HCT116 (cell line): ENCODE measurements around the gene GLYATL3. TPM values are rescaled to one million over a fixed set of nuclear protein-coding genes. Genes with fewer than 3 reads are reported as not detected.

ENCODE experiments used
- ATAC-seq: fragments of 200-7000 bp; cut with Tn5 transposase; 2 replicates; pipeline ENCODE4 v1.9.1; 2020; ENCODE audit warnings: mild to moderate bottlenecking, moderate library complexity
- BruUV-seq: library from RNA; stranded (reverse); fragments of 400-500 nt; replicated peaks from 2 replicates; lab custom pipeline; 2021; lab: Mats Ljungman, UMichigan
- CTCF ChIA-PET: fragments of 300-600 bp; sonication (Branson Sonifier 250); formaldehyde crosslinking; loops from one replicate; lab custom pipeline; 2021; ENCODE audit warnings: antibody characterized with exemption; lab: Charles Lee
- POLR2A ChIA-PET: fragments of 300-600, 350-600 bp; sonication (Branson Sonifier 250); formaldehyde crosslinking; loops from one replicate; lab custom pipeline; 2021; ENCODE audit warnings: antibody characterized with exemption; lab: Charles Lee
- RAD21 ChIA-PET, 2 experiments: fragments of 300-600 bp; sonication (Branson Sonifier 250); formaldehyde crosslinking; loops; one replicate each; lab custom pipeline; 2023; ENCODE audit warnings: low total read pairs in 2 of 2; ENCODE audit not compliant: uncharacterized antibody in 2 of 2, unreplicated experiment in 2 of 2, low non-redundant PET in 1 of 2; lab: Charles Lee
- DNase-seq: peaks from one replicate; pipeline ENCODE4 v3.0.0-alpha.2; 2010; ENCODE audit warnings: low read depth, low spot score
- H2AFZ ChIP-seq: fragments of 200-600 bp; shearing (Covaris generic), sonication (generic); 2 replicates; pipeline ENCODE4 v1.6.1; 2017; ENCODE audit warnings: low read depth, mixed run types, mixed read lengths, antibody characterized with exemption, low read length; ENCODE audit not compliant: poor library complexity, severe bottlenecking
- H3K27ac ChIP-seq: 2 replicates; pipeline ENCODE4 v1.5.1; 2012; ENCODE audit warnings: low read depth, low read length
- H3K27me3 ChIP-seq: fragments of 200-600 bp; sonication (generic); 2 replicates; pipeline ENCODE4 v1.6.1; 2016; ENCODE audit warnings: mixed run types, low read length, mixed read lengths; ENCODE audit not compliant: insufficient read depth
- H3K36me3 ChIP-seq, 2 experiments: fragments of 200-500 bp in 1 of 2; fragments of 200-600 bp in 1 of 2; sonication (Bioruptor generic) in 1 of 2; sonication (generic) in 1 of 2; 2 replicates each; pipeline versions ENCODE4 v1.5.1 to v1.6.1; 2014 to 2016; ENCODE audit warnings: low read length in 2 of 2, inconsistent platforms in 1 of 2, mixed read lengths in 1 of 2, mixed run types in 1 of 2; ENCODE audit not compliant: insufficient read depth in 2 of 2, control insufficient read depth in 1 of 2
- H3K4me1 ChIP-seq, 2 experiments: fragments of 200-600 bp in 1 of 2; sonication (generic) in 1 of 2; 2 replicates each; pipeline versions ENCODE4 v1.5.1 to v1.6.1; 2012 to 2017; ENCODE audit warnings: low read length in 2 of 2, inconsistent platforms in 1 of 2, mild to moderate bottlenecking in 1 of 2, mixed read lengths in 1 of 2, mixed run types in 1 of 2, moderate library complexity in 1 of 2; ENCODE audit not compliant: insufficient read depth in 2 of 2, control insufficient read depth in 1 of 2
- H3K4me2 ChIP-seq: fragments of 200-600 bp; sonication (generic); 2 replicates; pipeline ENCODE4 v1.6.1; 2017; ENCODE audit warnings: mixed run types, low read length, mixed read lengths
- H3K4me3 ChIP-seq, 2 experiments: fragments of 200-600 bp in 1 of 2; sonication (generic) in 1 of 2; replicated peaks in 1 of 2; 2 replicates each; pipeline ENCODE4 v1.5.1; 2011 to 2016; ENCODE audit warnings: low read length in 2 of 2, control low read depth in 1 of 2, low read depth in 1 of 2, mild to moderate bottlenecking in 1 of 2, mixed read lengths in 1 of 2, mixed run types in 1 of 2
- H3K79me2 ChIP-seq: fragments of 200-600 bp; sonication (generic); 2 replicates; pipeline ENCODE4 v1.6.1; 2017; ENCODE audit warnings: mild to moderate bottlenecking, mixed run types, low read length, moderate library complexity, mixed read lengths; ENCODE audit not compliant: insufficient read depth
- H3K9ac ChIP-seq: fragments of 200-600 bp; sonication (generic); 2 replicates; pipeline ENCODE4 v1.6.1; 2016; ENCODE audit warnings: low read length, mixed read lengths
- H3K9me2 ChIP-seq: fragments of 200-600 bp; sonication (generic), shearing (Covaris generic); 2 replicates; pipeline ENCODE4 v1.6.1; 2017; ENCODE audit warnings: mixed run types, mild to moderate bottlenecking, moderate library complexity; ENCODE audit not compliant: insufficient read depth
- H3K9me3 ChIP-seq, 2 experiments: fragments of 200-500 bp in 1 of 2; fragments of 200-600 bp in 1 of 2; sonication (Bioruptor generic) in 1 of 2; sonication (generic) in 1 of 2; 2 replicates each; pipeline ENCODE4 v1.6.1; 2014 to 2017; ENCODE audit warnings: low read length in 2 of 2, mixed read lengths in 2 of 2, inconsistent platforms in 1 of 2, low read depth in 1 of 2, mild to moderate bottlenecking in 1 of 2, mixed run types in 1 of 2, moderate library complexity in 1 of 2; ENCODE audit not compliant: control insufficient read depth in 1 of 2, insufficient read depth in 1 of 2
- H4K20me1 ChIP-seq: fragments of 200-600 bp; sonication (generic), shearing (Covaris generic); 2 replicates; pipeline ENCODE4 v1.6.1; 2017; ENCODE audit warnings: mixed run types, mild to moderate bottlenecking, moderate library complexity; ENCODE audit not compliant: insufficient read depth
- EGR1 ChIP-seq: IDR thresholded peaks from 2 replicates; pipeline ENCODE4 v1.6.1; 2012; ENCODE audit warnings: low read depth
- ELF1 ChIP-seq: IDR thresholded peaks from 2 replicates; pipeline ENCODE4 v1.6.1; 2012; ENCODE audit warnings: low read depth, borderline replicate concordance
- EZH2 ChIP-seq: fragments of 200-600 bp; sonication (generic); IDR thresholded peaks from 2 replicates; pipeline ENCODE4 v1.6.1; 2017; ENCODE audit warnings: antibody characterized with exemption, mixed run types
- FOSL1 ChIP-seq: IDR thresholded peaks from 2 replicates; pipeline ENCODE4 v1.6.1; 2012; ENCODE audit warnings: low read depth
- JUND ChIP-seq: IDR thresholded peaks from 2 replicates; pipeline ENCODE4 v1.6.1; 2012
- MAX ChIP-seq: IDR thresholded peaks from 2 replicates; pipeline ENCODE4 v1.6.1; 2012
- POLR2AphosphoS5 ChIP-seq: IDR thresholded peaks from 2 replicates; pipeline ENCODE4 v1.6.1; 2011; ENCODE audit warnings: mild to moderate bottlenecking, low read depth, low read length, moderate library complexity
- RAD21 ChIP-seq: IDR thresholded peaks from 2 replicates; pipeline ENCODE4 v1.6.1; 2012; ENCODE audit warnings: low read depth, mild to moderate bottlenecking
- SIN3A ChIP-seq: IDR thresholded peaks from 2 replicates; pipeline ENCODE4 v1.6.1; 2012; ENCODE audit warnings: low read depth
- SRF ChIP-seq: IDR thresholded peaks from 2 replicates; pipeline ENCODE4 v1.6.1; 2012; ENCODE audit warnings: low read depth
- TCF7L2 ChIP-seq: IDR thresholded peaks from 2 replicates; pipeline ENCODE4 v1.7.0; 2011; ENCODE audit warnings: borderline replicate concordance, inconsistent platforms; ENCODE audit not compliant: insufficient read depth, insufficient read length; ENCODE audit errors: extremely low read depth
- ZFX ChIP-seq: fragments of 450-650 bp; IDR thresholded peaks from 2 replicates; pipeline ENCODE4 v1.6.1; 2017
- ZNF274 ChIP-seq: fragments of 200-500 bp; sonication (Bioruptor generic); IDR thresholded peaks from 2 replicates; pipeline ENCODE4 v1.6.1; 2014; ENCODE audit warnings: mild to moderate bottlenecking, low read depth, low read length, inconsistent platforms
- intact Hi-C: fragments of 100-400 bp; cut with micrococcal nuclease; formaldehyde crosslinking; loops from 2 replicates; pipeline ENCODE4 v1.10.0; 2022
- total RNA-seq: library from RNA; stranded (reverse); gene quantifications from one replicate; pipeline ENCODE4 v1.2.1, GENCODE V29; 2021; ENCODE audit not compliant: unreplicated experiment
- TF ChIP-seq, protein P1 (sequence below): IDR thresholded peaks from 2 replicates; pipeline ENCODE4 v1.6.1; 2012; ENCODE audit warnings: low read depth

GLYATL3 gene
- total RNA-seq, 1 experiment from 2014 or later, result not detected

GRCh38 chr6:49553384-49553783 lies 53.7 kb downstream of the GLYATL3 start (continued):
- TF ChIP-seq, protein P1, sequence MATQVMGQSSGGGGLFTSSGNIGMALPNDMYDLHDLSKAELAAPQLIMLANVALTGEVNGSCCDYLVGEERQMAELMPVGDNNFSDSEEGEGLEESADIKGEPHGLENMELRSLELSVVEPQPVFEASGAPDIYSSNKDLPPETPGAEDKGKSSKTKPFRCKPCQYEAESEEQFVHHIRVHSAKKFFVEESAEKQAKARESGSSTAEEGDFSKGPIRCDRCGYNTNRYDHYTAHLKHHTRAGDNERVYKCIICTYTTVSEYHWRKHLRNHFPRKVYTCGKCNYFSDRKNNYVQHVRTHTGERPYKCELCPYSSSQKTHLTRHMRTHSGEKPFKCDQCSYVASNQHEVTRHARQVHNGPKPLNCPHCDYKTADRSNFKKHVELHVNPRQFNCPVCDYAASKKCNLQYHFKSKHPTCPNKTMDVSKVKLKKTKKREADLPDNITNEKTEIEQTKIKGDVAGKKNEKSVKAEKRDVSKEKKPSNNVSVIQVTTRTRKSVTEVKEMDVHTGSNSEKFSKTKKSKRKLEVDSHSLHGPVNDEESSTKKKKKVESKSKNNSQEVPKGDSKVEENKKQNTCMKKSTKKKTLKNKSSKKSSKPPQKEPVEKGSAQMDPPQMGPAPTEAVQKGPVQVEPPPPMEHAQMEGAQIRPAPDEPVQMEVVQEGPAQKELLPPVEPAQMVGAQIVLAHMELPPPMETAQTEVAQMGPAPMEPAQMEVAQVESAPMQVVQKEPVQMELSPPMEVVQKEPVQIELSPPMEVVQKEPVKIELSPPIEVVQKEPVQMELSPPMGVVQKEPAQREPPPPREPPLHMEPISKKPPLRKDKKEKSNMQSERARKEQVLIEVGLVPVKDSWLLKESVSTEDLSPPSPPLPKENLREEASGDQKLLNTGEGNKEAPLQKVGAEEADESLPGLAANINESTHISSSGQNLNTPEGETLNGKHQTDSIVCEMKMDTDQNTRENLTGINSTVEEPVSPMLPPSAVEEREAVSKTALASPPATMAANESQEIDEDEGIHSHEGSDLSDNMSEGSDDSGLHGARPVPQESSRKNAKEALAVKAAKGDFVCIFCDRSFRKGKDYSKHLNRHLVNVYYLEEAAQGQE, result no peak
- TF ChIP-seq EZH2 (no peak), EGR1 (no peak), TCF7L2 (no peak), SRF (peak; percentile 92), RAD21 (no peak), MAX (no peak), FOSL1 (peak; percentile 82), ELF1 (no peak)

DNA sequence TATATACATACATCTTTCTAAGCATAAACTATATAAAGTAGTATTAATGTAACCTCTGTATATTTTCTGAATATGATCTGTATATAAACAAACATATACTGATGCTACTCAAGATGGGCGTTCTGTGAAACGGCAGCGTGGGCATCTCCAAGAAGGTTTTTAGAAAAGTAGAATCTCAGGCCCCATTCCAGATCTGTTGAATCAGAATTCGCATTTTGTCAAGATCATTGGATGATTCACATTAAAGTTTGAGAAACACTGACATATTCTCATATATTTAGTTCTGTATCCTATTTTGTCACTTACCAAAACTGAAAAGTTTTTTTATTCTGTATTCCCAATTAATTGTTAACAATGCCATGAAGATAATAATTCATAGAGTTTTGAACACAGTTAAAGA lies 56.2 kb downstream of the GLYATL3 start:
- Histone ChIP-seq H3K4me1 (peaks cover 52 to 67% of the 10 kb centered on the region in 2 experiments), H3K27ac (peak overlapping the region; percentile 40; the same call in 1 of the 2 replicates), H3K4me3 (peak overlapping the region in 1 of 2 experiments; percentile 5; a peak in 1 of 4 replicates), H3K4me2 (peak overlapping the region; percentile 67), H3K9me2 (no peaks in the 10 kb centered on the region), H4K20me1 (no peaks in the 10 kb centered on the region), H3K36me3 (peaks cover 0 to 2% of the 10 kb centered on the region in 2 experiments; a peak in 1 of 4 replicates), H2AFZ (no peak overlapping the region), H3K9ac (peak overlapping the region; percentile 33), H3K9me3 (no peaks in the 10 kb centered on the region), H3K27me3 (no peaks in the 10 kb centered on the region), H3K79me2 (peaks cover 26% of the 10 kb centered on the region)
- RAD21 ChIA-PET, result no interaction called here
- ATAC-seq, result no peak
- BruUV-seq, result no TSS peak
- no peak for TF ChIP-seq SRF
- TF ChIP-seq ZNF274, result no peak
- no peak for TF ChIP-seq RAD21
- TF ChIP-seq ZFX, result no peak
- TF ChIP-seq SIN3A, result no peak
- TF ChIP-seq POLR2AphosphoS5, result no peak
- no peak for TF ChIP-seq EGR1
- no peak for TF ChIP-seq JUND
- POLR2A ChIA-PET, result no interaction called here
- CTCF ChIA-PET, result no interaction called here
- DNase-seq, result no peak
- intact Hi-C loops, result no loop called here
